ENCODE data around the gene PITPNC1. TPM values are rescaled to one million over a fixed set of nuclear protein-coding genes. Genes with fewer than 3 reads are reported as not detected.
"Not testable (repeated sequence)": the region's sequence is repeated elsewhere in the genome, so short reads cannot be mapped to it uniquely, and the experiment has no call there.

PITPNC1 gene
- total RNA-seq, 1 experiment from 2014 or later, result 10.4 TPM

DNA sequence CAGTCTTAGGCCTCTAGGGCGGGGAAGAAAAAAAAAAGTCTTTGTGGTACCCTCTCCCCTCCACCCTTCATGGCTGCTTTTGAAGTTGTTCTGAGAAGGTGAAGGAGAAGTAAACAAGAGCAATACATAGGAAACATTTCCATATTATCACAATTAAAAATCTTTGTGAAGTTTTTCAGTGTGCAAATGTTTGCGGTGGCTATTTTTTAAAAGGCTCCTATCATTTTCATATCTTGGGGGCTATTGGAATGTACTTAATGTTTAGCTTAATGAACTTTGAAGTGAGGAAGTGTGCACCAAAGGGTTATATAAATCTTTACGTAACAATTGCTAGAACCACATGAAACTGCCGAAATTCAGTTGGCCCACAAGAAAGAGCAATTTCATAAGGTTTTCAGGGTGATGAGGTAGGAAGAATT, 348.3 kb downstream of the PITPNC1 start:
- DNase-seq (ENCODE audit: low read depth), result no peak

DNA sequence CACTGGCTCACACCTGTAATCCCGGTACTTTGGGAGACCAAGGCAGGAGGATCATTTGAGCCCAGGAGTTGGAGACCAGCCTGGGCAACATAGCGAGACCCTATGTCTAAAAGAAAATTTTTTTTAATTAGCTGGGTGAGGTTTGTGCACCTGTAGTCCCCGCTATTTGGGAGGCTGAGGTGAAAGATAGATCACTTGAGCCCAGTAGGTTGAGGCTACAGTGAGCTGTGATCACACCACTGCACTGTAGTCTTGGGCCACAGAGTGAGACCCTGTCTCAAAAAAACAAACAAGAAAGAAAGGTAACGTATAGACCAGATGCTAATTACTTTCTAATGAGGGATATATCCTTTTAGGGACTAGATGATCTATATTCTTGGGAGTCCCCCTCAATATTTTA, 348.7 kb downstream of the PITPNC1 start:
- DNase-seq (ENCODE audit: low read depth), result no peak

DNA sequence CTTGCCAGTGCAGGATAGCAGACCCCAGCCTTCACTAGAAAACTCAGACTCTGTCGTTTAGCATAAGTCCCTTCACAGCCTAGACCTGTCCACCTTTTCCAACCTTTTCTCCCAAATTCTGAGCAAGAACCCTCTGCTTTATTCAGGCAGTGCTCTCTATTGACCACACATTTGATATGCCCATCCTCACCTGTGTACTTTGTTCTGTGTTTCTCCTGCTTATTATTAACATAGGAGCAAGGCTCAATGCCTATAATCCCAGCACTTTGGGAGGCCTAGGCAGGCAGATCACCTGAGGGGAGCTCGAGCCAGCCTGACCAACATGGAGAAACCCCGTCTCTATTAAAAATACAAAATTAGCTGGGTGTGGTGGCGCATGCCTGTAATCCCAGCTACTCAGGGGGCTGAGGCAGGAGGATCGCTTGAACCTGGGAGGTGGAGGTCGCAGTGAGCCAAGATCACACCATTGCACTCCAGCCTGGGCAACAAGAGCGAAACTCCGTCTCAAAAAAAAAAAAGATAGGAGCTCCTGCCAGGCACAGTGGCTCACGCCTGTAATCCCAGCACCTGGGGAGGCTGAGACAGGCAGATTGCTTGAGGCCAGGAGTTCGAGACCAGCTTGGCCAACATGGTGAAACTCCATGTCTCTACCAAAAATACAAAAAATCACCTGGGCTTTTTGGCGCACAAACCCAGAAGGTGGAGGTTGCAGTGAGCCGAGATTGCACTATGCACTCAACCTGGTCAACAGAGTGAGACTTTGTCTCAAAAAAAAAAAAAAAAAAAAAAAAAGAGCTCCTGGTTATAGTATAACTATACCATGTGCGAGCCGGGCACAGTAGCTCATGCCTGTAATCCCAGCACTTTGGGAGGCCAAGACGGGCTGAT, 350.3 kb downstream of the PITPNC1 start:
- DNase-seq (ENCODE audit: low read depth), result not testable (repeated sequence)

DNA sequence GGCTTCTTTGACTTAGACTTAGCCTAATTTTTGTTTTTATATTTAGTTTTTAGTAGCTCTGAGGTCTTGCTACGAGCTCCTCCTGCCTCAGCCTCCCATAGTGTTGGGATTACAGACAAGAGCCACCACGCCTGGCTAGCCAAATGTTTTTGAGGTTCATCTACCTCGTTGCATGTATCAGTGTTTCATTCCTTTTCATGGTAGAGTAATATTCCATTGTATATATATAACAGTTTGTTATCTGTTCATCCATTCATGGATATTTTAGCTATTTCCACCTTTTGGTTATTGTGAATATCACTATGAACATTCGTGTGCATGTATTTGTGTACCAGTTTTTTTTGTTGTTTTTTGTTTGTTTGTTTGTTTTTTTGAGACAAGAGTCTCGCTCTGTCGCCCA, 352.8 kb downstream of the PITPNC1 start:
- no peak for DNase-seq (ENCODE audit: low read depth)

DNA sequence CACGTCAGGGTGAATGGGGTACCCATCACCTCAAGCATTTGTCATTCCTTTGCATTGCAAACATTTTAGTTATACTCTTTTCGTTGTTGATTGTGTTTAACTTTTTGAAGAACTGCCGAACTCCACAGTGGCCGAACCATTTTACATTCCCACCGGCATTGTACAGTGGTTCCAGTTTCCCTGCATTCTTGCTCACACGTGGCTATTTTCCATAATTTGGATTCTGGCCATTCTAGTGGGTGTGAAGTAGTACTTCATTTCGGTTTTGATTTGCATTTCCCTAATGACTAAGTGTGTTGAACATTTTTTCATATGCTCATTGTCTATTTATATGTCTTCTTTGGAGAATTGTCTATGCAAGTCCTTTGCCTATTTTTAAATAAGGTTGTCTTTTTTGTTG, 353.6 kb downstream of the PITPNC1 start:
- no peak for DNase-seq (ENCODE audit: low read depth)

DNA sequence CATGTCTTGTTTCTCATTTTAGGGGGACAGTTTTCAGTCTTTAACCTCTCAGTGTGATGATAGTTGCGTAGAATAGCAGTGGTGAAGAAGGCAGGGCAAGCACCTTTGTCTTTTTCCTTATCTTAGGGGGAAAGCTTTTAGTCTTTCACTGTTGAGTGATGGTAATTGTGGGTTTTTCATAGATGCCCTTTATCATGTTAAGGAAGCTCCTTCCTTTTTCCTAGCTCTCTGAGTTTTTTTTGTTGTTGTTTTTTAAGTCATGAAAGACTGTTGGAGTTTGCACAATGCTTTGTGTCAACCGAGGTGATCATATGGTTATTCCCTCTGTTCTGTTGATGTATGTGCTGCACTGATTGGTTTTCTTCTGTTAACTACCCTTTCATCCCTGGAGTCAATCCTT, 356.4 kb downstream of the PITPNC1 start:
- DNase-seq (ENCODE audit: low read depth), result no peak

DNA sequence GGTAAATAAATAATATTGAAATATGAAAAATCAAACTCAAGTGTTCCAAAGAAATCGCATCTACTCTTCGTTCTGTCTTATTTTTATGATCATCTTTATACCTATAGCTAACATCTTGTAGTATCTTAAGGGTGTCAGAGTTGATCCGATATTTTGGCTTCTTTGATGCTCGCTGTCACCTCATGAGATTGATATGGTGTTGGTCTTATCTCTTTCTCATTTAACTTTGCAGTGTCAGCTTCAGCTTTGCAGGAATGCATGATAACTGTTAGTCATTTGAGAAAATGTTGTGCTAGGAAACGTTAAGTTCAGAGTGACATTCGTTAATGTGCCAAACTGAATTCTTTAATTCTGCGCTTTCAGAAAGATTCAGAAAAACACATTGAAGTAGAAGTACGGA, 360.1 kb downstream of the PITPNC1 start:
- no peak for DNase-seq (ENCODE audit: low read depth)

DNA sequence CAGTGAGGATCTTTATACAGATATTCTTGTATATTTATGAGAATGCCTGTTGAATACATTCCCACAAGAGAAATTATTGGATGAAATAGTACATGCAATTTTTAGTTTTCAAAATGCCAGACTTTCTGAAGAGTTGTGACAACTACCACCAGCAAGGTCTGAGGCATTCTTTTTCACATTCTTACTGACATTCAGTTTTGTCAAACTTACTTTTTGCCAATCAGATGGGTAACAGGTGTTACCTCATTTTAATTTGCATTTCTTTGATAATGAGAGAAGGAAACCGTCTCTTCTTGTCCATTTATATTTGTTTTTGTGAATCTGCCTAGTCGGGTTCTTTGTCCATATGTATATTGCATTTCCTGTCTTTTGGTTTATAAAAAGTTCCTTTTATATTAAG, 364.9 kb downstream of the PITPNC1 start:
- no peak for DNase-seq (ENCODE audit: low read depth)

Other genes starting within 250 kb of the PITPNC1 start
- gene HELZ, start 132.1 kb upstream of the PITPNC1 start, total RNA-seq (2014; rRNA removed), result 16.1 and 18.4 TPM in 2 replicates
- gene PSMD12, start 10.7 kb upstream of the PITPNC1 start, total RNA-seq (2014; rRNA removed), result 34.8 and 49.4 TPM in 2 replicates